Mammary epithelial cell (primary cell): Measurements from ENCODE around the gene NBL1.

Source experiments
- CTCF ChIP-seq, 2 donors: IDR thresholded peaks in 1 of 2; conservative IDR thresholded peaks in 1 of 2; 2 replicates each; pipeline ENCODE4 v1.5.1; 2011 to 2012; ENCODE audit warnings: inconsistent platforms in 2 of 2, low read length in 2 of 2, mild to moderate bottlenecking in 2 of 2, control low read depth in 1 of 2, low read depth in 1 of 2; ENCODE audit not compliant: insufficient read depth in 1 of 2; ENCODE audit errors: extremely low read depth in 1 of 2
- EZH2 ChIP-seq: IDR thresholded peaks from 2 replicates; pipeline ENCODE4 v1.6.1; 2012; ENCODE audit warnings: low read length, inconsistent platforms, borderline replicate concordance

GRCh38 chr1:19610282-19610981, 33.7 kb upstream of the NBL1 start:
- no peak for TF ChIP-seq CTCF (conservative IDR thresholded peaks at IDR 0.05 in 1 of 2, IDR thresholded peaks at IDR 0.05 in 1 of 2; ENCODE audit: extremely low read depth in 1 of 2, insufficient read depth in 1 of 2, low read depth in 1 of 2, low read length in 2 of 2)
- no peak for TF ChIP-seq EZH2
